ENCODE measurements around the gene KCNC1.

The KCNC1 gene

GRCh38 chr11:17782603-17783337 lies 48.2 kb downstream of the KCNC1 start:
- H3K27ac ChIP-seq = no peak overlapping the region
- H3K27me3 ChIP-seq = no peaks in the 10 kb centered on the region

DNA sequence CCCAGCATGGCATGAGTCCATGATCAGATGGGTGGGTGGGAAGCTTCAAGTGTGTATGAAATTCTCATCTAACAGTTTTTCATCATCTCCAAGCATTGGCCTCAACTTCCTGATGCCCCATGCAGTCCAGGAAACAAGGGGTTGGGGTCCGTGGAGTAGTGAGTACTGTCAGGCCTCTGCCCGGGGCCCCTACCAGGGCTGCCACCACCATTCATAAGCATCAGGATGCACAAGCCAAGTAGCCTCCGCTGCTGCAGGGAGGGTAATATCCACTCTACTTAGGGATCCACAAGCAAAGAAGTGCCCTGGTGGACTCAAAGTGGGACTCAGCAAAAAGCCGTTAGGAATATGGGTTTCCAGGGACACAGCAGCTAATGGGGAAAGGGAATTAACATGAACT lies 49.3 kb downstream of the KCNC1 start:
- H4K20me1 ChIP-seq = no peaks in the 10 kb centered on the region
- no peak overlapping the region for H3K4me2 ChIP-seq
- no peak overlapping the region for H3K27ac ChIP-seq
- peaks cover 21% of the 10 kb centered on the region for H3K36me3 ChIP-seq
- no peak for TF ChIP-seq Cebpa-rat (IDR thresholded peaks at IDR 0.05)
- 0 out of 2 replicates have a peak, but pooled peaks cover 10% of the 10 kb centered on the region for H3K4me1 ChIP-seq
- no peaks in the 10 kb centered on the region for H3K27me3 ChIP-seq
- no peak overlapping the region for H3K9ac ChIP-seq
- no peaks in the 10 kb centered on the region for H3K9me3 ChIP-seq
- no peak overlapping the region for H3K4me3 ChIP-seq

More at GRCh38 chr11:17782603-17783337, 48.2 kb downstream of the KCNC1 start:
- Histone ChIP-seq H3K9ac (no peak overlapping the region), H3K4me1 (0 out of 2 replicates have a peak, but pooled peaks cover 10% of the 10 kb centered on the region), H3K4me2 (no peak overlapping the region), H3K36me3 (peaks cover 15% of the 10 kb centered on the region; the same call in 1 of the 2 replicates), H4K20me1 (no peaks in the 10 kb centered on the region), H3K4me3 (no peak overlapping the region), H3K9me3 (no peaks in the 10 kb centered on the region)
- TF ChIP-seq Cebpa-rat (IDR thresholded peaks at IDR 0.05) = no peak

GRCh38 chr11:17786824-17787525 lies 52.4 kb downstream of the KCNC1 start:
- 0 out of 2 replicates have a peak, but pooled peaks cover 10% of the 10 kb centered on the region for H3K4me1 ChIP-seq
- no peak overlapping the region for H3K27ac ChIP-seq
- no peak overlapping the region for H3K4me3 ChIP-seq
- H3K9me3 ChIP-seq = no peaks in the 10 kb centered on the region
- no peak overlapping the region for H3K9ac ChIP-seq
- H3K4me2 ChIP-seq = no peak overlapping the region
- TF ChIP-seq Cebpa-rat (IDR thresholded peaks at IDR 0.05) = no peak
- H3K36me3 ChIP-seq = peaks cover 21% of the 10 kb centered on the region
- H4K20me1 ChIP-seq = no peaks in the 10 kb centered on the region
- no peaks in the 10 kb centered on the region for H3K27me3 ChIP-seq

DNA sequence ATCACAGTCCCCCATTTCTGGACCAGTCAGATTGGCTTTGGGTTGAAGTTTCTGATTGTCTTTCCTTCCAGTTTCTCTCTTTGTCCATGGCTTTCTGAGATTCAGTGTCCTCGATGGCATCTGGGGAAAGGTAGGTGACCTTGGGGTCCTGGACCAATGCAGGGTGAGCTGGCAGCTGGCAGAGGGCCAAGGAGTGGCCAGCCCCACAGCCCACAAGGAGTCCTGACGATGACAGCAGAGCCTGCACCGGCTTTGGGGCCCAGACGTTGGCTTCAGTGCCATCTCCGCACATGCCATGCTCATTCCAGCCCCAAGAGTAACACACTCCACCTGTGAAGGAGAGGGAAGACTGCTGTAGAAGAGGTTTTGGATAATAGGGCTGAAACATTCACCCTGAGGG lies 53.5 kb downstream of the KCNC1 start:
- Histone ChIP-seq H3K27me3 (no peaks in the 10 kb centered on the region), H3K27ac (no peak overlapping the region), H3K36me3 (peaks cover 21% of the 10 kb centered on the region), H3K4me2 (no peak overlapping the region), H4K20me1 (no peaks in the 10 kb centered on the region), H3K9me3 (no peaks in the 10 kb centered on the region), H3K9ac (no peak overlapping the region), H3K4me3 (no peak overlapping the region), H3K4me1 (0 out of 2 replicates have a peak, but pooled peaks cover under 1% of the 10 kb centered on the region)
- no peak for TF ChIP-seq Cebpa-rat (IDR thresholded peaks at IDR 0.05)

GRCh38 chr11:17790453-17790852 lies 55.9 kb downstream of the KCNC1 start:
- TF ChIP-seq Cebpa-rat (IDR thresholded peaks at IDR 0.05) = no peak
- Histone ChIP-seq H4K20me1 (no peaks in the 10 kb centered on the region), H3K36me3 (peaks cover 21% of the 10 kb centered on the region), H3K9me3 (no peaks in the 10 kb centered on the region), H3K9ac (no peak overlapping the region), H3K27me3 (no peaks in the 10 kb centered on the region), H3K4me2 (no peak overlapping the region), H3K4me1 (no peaks in the 10 kb centered on the region), H3K4me3 (no peak overlapping the region), H3K27ac (no peak overlapping the region)

GRCh38 chr11:17791144-17791543 lies 56.6 kb downstream of the KCNC1 start:
- no peaks in the 10 kb centered on the region for H4K20me1 ChIP-seq

DNA sequence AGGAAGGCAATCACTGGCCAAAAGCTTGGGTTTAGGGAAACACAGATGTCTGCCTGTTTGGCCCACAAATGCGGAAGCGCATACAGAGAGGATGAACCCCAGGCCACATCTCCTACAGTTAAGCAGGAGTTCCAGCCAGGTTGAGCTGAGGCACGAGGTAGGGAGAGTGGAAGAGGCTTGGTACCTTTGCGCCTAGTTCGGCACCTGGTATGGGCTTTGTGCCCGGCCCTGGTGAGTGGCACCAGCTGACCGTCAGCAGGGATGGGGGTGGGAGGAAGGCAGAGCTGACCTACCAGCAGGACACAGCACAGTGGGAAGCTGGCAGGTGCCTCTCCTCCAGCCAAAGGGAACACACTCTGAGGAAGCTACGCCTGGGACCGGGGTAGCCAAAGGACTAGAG lies 57.6 kb downstream of the KCNC1 start:
- Histone ChIP-seq H3K9me3 (no peaks in the 10 kb centered on the region), H4K20me1 (no peaks in the 10 kb centered on the region), H3K27ac (no peak overlapping the region), H3K27me3 (no peaks in the 10 kb centered on the region), H3K36me3 (peaks cover 9% of the 10 kb centered on the region), H3K4me1 (no peaks in the 10 kb centered on the region), H3K4me3 (no peak overlapping the region), H3K9ac (no peak overlapping the region), H3K4me2 (no peak overlapping the region)
- TF ChIP-seq Cebpa-rat (IDR thresholded peaks at IDR 0.05) = no peak

More at GRCh38 chr11:17791144-17791543, 56.6 kb downstream of the KCNC1 start:
- no peak overlapping the region for H3K4me2 ChIP-seq
- TF ChIP-seq Cebpa-rat (IDR thresholded peaks at IDR 0.05) = no peak
- H3K27ac ChIP-seq = no peak overlapping the region
- H3K9ac ChIP-seq = no peak overlapping the region
- no peaks in the 10 kb centered on the region for H3K9me3 ChIP-seq
- peaks cover 15% of the 10 kb centered on the region for H3K36me3 ChIP-seq
- H3K27me3 ChIP-seq = no peaks in the 10 kb centered on the region
- no peak overlapping the region for H3K4me3 ChIP-seq
- no peaks in the 10 kb centered on the region for H3K4me1 ChIP-seq

- no peaks in the 10 kb centered on the region for H3K27me3 ChIP-seq
- no peak overlapping the region for H3K4me2 ChIP-seq
- H3K36me3 ChIP-seq = no peaks in the 10 kb centered on the region
- no peaks in the 10 kb centered on the region for H3K4me1 ChIP-seq
- no peaks in the 10 kb centered on the region for H3K9me3 ChIP-seq
- no peak overlapping the region for H3K9ac ChIP-seq
- no peaks in the 10 kb centered on the region for H4K20me1 ChIP-seq
- no peak for TF ChIP-seq Cebpa-rat (IDR thresholded peaks at IDR 0.05)
- no peak overlapping the region for H3K4me3 ChIP-seq
- H3K27ac ChIP-seq = no peak overlapping the region
Measured at GRCh38 chr11:17793642-17794170, 59.1 kb downstream of the KCNC1 start.

- Histone ChIP-seq H3K4me3 (no peak overlapping the region), H3K9ac (no peak overlapping the region), H3K27me3 (no peaks in the 10 kb centered on the region), H4K20me1 (no peaks in the 10 kb centered on the region), H3K9me3 (no peaks in the 10 kb centered on the region), H3K4me2 (no peak overlapping the region), H3K27ac (no peak overlapping the region), H3K4me1 (no peaks in the 10 kb centered on the region), H3K36me3 (no peaks in the 10 kb centered on the region)
- TF ChIP-seq Cebpa-rat (IDR thresholded peaks at IDR 0.05) = no peak
Measured at GRCh38 chr11:17794981-17795380, 60.4 kb downstream of the KCNC1 start.

DNA sequence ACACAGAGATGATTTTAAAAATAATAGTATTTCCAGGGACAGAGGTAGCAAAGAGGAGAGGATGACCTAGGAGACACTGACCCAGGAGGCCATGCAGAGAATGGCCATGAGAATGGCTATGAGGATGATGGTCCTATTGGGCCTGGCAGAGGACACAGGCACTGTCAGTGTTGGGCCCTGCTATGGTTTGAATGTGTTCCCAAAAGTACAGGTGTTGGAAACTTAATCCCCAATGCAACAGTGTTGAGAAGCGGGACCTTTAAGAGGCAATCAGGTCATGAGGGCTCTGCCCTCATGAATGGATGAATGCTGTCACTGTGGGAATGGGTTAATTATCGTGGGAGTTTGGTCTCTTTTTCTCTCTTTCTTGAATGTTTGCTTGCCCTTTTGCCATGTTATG lies 61.6 kb downstream of the KCNC1 start:
- Histone ChIP-seq H3K4me2 (no peak overlapping the region), H3K27ac (no peak overlapping the region), H3K9ac (no peak overlapping the region), H3K4me3 (no peak overlapping the region), H3K36me3 (no peaks in the 10 kb centered on the region), H3K27me3 (no peaks in the 10 kb centered on the region), H4K20me1 (no peaks in the 10 kb centered on the region), H3K4me1 (no peaks in the 10 kb centered on the region), H3K9me3 (no peaks in the 10 kb centered on the region)
- no peak for TF ChIP-seq Cebpa-rat (IDR thresholded peaks at IDR 0.05)

All from BLaER1 (cell line).